ENCODE results near the gene WNT2B.

- TF ChIP-seq RFX5 (IDR thresholded peaks at IDR 0.05; ENCODE audit: low read length) (no peak), FOXJ3 (CRISPR knock-in tag; IDR thresholded peaks at IDR 0.05) (no peak), ZBTB33 (IDR thresholded peaks at IDR 0.05; ENCODE audit: borderline replicate concordance, low read depth) (no peak), TAF1 (IDR thresholded peaks at IDR 0.05; ENCODE audit: borderline replicate concordance, low read depth, low read length) (no peak), CTCF (IDR thresholded peaks at IDR 0.05) (no peak), GABPA (IDR thresholded peaks at IDR 0.05; ENCODE audit: low read depth) (no peak), EP300 (IDR thresholded peaks at IDR 0.05; ENCODE audit: borderline replicate concordance in 1 of 2, low read depth in 1 of 2, low read length in 1 of 2) (no peak), TCF12 (IDR thresholded peaks at IDR 0.05) (no peak), USF2 (IDR thresholded peaks at IDR 0.05; ENCODE audit: borderline replicate concordance, low read depth, low read length) (no peak), POLR2AphosphoS5 (IDR thresholded peaks at IDR 0.05; ENCODE audit: low read depth, low read length) (no peak), RCOR1 (IDR thresholded peaks at IDR 0.05; ENCODE audit: low read length) (no peak), MXI1 (IDR thresholded peaks at IDR 0.05; ENCODE audit: low read depth, low read length) (no peak)
- TF ChIP-seq, protein P1, sequence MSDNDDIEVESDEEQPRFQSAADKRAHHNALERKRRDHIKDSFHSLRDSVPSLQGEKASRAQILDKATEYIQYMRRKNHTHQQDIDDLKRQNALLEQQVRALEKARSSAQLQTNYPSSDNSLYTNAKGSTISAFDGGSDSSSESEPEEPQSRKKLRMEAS (IDR thresholded peaks at IDR 0.05; ENCODE audit: low read depth) = no peak
Observed at GRCh38 chr1:112507336-112507735, 1.4 kb upstream of the WNT2B start.
